CD4-positive, alpha-beta T cell treated with Interferon alpha-2 for 1 hour (primary cell): ENCODE data around the gene FLRT1.
"Not testable (repeated sequence)": the region's sequence is repeated elsewhere in the genome, so short reads cannot be mapped to it uniquely, and the experiment has no call there.

Experiments used
- DNase-seq, 2 donors: peaks; one replicate each; pipeline ENCODE4 v3.0.0-alpha.2; 2020 to 2022

The FLRT1 gene

GRCh38 chr11:64026575-64027205 lies 9.0 kb upstream of the FLRT1 start:
- no peak for DNase-seq

DNA sequence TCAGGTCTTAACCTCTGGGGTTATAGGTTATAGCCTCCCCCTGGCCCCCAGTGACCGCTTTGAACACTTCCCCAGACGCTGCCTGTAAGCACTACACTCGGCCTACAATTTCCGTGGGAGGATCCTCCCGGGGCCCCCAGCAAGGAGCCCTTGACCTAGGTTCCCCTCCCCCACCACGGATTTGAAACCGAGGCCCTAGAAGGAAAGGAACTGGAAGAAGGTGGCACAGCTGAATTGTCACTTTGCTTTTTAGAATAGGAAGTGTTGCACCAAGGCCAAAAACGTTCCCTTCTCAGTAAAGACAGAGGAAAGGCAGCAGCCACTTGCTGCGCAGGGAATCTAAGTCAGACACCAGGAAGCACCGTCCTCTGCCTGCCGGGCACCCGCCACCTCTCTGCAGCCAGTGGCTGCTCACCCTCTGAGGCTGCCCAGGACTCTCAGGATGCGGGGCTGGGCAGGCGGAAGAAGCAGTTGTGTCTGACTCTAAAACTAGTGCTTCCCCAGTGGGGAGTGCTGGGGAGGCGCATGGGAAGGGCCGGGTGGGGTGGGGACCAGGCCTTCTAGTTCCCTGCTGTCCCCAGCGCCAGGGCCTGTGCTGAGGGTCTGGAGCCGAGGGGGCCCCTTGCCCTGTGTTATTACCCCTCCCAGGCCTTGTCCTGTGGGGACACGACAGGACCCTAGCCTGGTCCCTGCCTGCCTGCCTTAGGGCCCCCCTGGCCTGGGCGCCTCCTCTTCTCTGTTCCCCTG lies 7.9 kb upstream of the FLRT1 start:
- no peak for DNase-seq

GRCh38 chr11:64028398-64029115 lies 7.2 kb upstream of the FLRT1 start:
- no peak for DNase-seq

- no peak for DNase-seq
Observed at GRCh38 chr11:64029773-64030172, 6.0 kb upstream of the FLRT1 start.

DNA sequence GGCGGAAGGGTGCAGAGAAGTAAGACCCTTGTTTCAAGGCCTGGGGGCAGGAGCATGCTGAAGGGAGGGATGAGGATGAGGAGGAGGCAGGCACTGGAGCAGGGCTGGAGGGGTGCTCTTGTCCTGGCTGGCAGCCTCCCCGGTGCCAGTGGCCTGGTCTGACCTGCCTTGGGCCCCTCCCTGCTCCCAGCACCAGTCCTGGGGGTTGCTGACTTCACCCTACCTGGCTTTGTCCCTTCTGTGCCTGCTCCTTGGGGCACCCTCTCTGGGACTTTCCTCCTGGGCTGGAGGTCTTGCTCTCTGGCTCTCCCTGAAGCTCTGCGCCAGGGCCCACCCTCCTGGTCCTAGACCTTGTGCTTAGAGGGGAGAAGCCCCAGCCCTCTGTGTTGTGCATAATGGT lies 4.7 kb upstream of the FLRT1 start:
- no peak for DNase-seq

DNA sequence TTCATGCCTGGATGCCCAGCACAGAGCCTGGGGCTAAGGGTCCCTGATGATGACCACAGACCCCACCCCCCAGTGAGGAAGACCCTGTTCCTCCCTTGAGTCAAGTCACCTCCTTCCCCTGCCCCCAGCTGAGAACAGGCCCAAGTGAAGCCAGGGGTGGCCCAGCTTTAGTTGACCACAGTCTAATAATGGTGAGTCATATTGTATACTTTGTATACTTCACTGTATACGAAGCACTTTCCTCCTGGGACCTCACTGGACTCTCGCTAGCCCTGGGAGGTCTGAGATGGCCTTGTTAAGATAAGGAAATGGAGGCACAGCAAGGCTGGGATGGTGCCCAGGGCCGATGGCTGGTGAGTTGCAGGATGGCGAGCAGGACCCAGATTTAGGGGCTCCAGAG lies 3.7 kb upstream of the FLRT1 start:
- no peak for DNase-seq

DNA sequence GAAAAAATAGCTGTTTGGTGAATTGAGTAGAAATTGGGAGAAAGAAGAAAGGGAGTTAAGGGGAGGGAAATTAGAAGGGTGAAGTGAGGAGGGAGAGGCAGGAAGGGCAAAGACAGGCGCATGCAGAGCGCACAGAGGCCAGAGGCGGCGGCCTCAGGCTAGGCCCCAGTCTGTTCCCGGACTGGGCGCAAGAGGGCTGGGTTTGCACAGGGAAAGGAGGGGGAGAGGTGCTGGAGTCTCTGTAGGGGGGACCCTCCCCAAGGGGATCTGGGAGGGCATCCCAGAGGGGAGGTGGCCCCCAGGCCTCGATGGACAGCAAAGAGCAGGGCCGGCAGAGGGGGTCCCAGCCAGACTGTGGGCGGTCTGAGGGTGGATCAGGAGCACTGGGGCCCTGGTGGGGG lies 1.3 kb upstream of the FLRT1 start:
- no peak for DNase-seq

DNA sequence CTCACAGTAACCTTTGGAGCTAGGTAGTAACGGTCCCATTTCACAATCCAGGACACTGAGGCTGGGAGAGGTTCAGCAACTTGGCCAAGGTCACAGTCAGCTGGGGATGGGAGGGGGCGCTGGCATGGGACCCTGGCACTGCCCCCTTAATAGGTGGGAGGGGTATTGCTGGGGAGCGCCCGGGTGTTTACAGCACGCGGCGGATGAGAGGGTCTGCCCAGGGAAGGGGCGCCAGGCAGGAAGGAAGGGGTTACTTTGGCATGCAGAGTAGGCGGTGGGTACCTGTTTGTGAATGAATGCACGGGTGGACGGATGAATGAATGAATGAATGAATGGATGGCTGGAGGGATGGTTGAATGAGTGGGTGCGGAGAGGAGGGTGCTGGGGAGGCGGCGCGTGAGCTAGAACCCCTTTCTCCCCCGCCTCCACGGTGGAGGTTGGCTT lies 628 bp upstream of the FLRT1 start:
- no peak for DNase-seq

DNA sequence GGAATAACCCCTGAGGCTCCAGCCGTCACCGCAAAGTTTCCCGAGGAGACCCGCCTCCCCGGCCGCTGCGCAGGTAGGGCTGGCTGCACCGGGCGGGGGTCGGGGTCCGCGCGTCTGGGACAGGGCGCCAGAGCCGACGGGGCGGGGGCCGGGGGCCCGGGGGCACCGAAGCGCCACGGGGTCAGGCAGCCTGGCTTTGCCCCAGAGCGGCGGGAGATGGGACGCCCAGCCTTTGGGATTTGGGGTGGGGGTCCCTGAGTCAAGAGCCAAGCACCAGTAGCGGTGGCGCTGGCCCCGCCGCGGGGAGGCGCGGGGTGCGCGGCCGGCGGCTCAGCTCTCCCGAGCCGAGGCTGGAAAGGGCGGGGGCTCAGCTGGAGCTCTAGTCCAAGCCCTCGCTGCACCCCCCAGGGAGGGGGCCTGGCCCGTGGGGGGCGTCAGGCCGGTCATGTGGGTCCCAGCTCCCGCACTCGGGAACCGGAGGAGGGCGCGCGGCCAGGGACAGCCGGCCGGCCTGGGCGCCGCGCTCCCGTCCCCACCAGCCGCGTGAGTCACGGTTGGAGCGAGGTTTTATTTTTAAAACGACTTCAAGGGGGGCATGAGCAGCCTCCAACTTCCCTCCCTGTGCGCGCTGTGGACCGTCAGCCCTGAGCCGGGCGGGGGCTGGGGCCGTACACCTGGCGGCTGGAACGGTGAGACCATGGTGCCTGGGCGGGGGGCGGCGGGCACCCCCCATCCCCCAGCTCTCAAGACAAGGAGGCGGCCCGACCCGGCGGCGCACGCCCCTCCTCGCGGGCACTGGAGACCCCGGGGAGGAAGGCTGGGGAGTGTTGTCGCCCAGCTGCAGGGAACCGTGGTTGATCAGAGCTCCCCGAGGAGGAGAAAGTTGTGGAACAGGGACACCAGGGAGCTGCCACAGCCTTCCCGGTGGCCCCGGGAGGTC lies 626 bp downstream of the FLRT1 start:
- no peak for DNase-seq

GRCh38 chr11:64037027-64037634 lies 1.4 kb downstream of the FLRT1 start:
- no peak for DNase-seq

- no peak for DNase-seq
Observed at GRCh38 chr11:64038500-64038899, 2.8 kb downstream of the FLRT1 start.

DNA sequence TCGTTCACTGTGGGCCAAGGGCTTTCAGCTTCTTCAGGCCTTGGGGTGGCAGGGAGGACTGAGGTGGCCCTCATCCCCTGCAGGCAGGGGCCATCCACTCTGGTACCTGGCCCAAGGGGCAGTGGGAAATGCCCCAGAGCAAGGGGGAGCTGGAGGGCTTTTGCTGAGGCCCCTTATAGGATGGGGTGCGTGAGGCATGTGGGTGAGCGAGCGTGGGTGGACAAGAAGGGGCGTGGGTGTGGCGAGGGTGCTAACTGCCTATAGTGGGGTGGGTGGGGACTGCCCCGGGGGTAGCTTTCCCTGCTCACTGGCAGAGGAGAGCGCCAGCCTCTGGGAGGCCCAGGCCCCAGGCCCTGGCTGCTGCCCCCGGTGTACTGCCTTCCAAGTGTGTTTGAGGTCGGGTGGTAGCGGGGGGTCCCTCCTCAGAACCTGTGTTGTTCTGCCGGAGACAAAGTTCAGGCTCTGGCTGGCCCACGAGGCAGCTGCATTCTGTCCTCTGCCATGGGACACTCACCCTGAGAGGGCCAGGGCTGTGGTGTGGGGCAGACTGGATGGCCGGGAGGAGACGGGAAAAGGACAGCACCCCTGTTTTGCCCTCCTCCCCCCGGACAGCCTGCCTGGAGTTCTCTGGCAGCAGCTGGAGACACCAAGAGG lies 3.4 kb downstream of the FLRT1 start:
- DNase-seq: no peak

DNA sequence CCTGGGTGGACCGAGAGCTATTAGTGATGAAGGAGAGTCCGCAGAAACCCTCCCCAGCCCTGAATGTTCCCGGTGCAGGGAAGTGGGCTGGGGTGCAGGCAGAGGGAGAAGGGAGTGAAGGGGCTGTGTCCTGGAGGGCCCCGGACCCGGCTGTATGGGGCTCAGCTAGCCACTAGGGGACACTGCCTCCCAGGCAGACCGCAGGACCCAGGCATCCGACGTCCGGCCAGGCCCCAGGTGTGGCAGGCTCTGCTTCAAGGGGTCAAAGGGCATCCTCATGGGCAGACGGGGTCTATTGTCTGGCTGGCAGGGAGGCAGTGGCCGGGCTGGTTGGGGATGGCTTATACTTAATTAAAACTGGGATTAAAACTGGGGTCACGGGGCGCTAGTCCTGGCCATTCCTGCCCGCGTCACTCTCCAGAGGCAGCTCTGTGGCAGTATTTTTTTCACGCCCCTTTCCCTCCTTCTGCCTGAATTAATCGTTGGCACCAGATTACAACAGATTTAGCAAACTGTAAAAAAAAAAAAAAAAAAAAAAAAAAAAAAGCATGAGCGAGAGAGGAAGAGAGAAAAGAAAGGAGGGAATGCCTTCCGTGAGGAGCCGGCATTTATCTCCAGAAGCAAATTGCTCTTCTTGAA lies 5.1 kb downstream of the FLRT1 start:
- no peak for DNase-seq

DNA sequence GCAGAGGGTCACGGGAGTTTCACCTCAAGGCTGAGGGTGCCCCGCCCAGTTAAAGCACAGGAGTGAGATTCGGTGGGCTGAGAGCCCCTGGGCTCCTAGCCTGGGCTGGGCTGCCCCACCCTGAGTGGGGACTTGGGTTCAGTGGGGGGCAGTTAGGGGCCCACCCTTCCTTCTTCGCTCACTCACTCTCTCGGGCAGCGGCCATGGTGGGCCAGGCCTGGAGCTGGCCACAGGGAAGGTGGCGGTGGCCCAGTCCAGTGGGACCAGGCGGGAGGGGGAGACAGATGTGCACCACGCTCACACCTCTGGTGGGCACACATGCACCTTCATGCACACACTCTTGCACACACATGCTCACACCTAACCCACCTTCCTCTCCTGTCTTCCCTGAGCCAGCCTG lies 6.1 kb downstream of the FLRT1 start:
- DNase-seq: no peak

- DNase-seq: no peak
Observed at GRCh38 chr11:64042301-64042700, 6.6 kb downstream of the FLRT1 start.

GRCh38 chr11:64043545-64043944 lies 7.8 kb downstream of the FLRT1 start:
- no peak for DNase-seq

GRCh38 chr11:64044730-64045393 lies 9.1 kb downstream of the FLRT1 start:
- no peak for DNase-seq

- no peak for DNase-seq
Observed at GRCh38 chr11:64045700-64046099, 10.0 kb downstream of the FLRT1 start.

- DNase-seq: not testable (repeated sequence)
Observed at GRCh38 chr11:64047373-64047772, 11.6 kb downstream of the FLRT1 start.

GRCh38 chr11:64048042-64048854 lies 12.5 kb downstream of the FLRT1 start:
- no peak for DNase-seq
